GM21717 (cell line): ENCODE measurements around the gene TRDN.
"Not testable (repeated sequence)": the region's sequence is repeated elsewhere in the genome, so short reads cannot be mapped to it uniquely, and the experiment has no call there.

ENCODE experiments used
- ATAC-seq: cut with Tn5 transposase; IDR thresholded peaks from one replicate; pipeline ENCODE4 v1.9.1; 2021; ENCODE audit warnings: mild to moderate bottlenecking, moderate library complexity; ENCODE audit not compliant: unreplicated experiment

The TRDN gene

DNA sequence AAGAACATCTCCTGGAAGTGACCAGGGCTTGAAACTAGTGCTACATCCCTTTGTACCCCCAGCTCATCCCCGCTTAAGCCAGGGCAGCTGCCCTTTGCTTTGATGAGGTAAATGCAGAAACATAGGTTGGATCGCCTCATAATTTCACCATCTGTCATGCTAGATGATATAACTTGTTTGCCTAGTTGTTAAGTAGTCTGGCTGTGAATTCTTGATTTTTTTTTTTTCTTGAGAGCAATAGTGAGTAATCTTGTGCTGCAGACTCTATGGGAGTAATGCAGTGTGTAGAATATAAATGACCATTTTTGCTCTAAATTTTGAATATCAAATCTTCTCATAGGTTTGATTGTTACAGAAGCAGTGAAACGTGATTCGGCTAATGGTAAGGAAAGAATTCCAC is 4.1 kb downstream of the TRDN start:
- no peak for ATAC-seq

DNA sequence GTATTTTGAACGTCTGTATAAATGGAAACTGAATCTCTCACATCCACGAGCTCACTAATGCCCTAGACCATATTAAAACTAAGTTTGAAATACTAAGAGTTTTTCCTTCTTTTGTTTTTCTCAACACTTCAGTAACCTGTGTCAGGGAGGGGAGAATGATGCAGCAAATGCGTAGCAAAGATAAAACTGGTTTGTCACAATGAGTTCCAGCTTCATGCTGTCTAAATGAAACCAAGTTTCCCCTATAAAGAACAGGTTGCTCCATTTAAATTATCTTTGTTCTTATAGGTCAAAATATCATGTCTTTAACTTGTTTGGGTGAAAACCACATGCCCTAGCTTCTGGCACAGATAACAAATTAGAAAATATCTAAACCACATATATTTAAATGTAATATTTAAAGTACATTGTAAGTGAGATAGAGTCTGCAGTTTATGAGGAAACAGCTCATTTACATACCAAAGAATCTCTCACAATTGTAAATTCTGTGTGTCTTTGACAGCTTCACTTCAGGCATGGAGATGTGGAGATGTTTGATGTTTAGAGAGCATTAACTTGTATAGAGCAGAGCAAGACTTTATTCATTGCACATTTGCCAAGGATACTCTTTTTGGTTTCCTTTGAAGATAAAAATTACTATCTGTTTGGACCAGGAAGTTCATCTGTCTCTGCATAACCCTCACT is 7.3 kb downstream of the TRDN start:
- no peak for ATAC-seq

DNA sequence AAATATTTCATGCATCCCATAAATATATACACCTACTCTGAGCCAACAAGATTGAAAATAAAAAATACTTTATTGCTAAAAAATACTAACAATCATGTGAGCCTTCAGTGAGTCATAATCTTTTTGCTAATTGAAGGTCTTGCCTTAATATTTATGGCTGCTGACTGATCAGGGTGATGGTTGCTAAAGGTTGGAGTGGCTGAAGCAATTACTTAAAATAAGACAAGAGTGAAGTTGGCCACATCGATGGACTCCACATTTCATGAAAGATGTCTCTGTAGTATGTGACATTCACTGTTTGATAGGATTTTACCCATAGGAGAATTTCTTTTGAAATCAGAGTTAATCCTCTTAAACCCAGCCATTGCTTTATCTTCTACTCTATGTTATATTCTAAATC is 11.1 kb downstream of the TRDN start:
- ATAC-seq: no peak

DNA sequence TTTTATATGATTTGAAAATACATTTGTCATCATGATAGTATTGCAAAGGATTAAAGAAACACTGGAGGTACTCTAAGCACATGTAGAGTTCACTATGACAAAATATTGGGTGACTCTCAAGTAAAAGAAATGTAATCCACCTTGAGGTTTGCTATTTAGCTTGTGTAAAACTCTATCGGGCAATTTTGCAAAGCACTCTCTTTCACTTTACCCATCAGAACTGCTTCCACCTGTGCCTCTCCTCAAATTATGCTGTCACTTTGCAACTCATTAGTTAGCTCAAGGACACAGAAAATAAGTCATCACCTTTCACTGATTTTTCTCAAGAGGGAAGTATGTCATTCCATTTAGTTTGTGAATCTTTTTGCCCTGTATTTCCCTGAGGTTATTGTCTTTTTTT is 14.0 kb downstream of the TRDN start:
- no peak for ATAC-seq

DNA sequence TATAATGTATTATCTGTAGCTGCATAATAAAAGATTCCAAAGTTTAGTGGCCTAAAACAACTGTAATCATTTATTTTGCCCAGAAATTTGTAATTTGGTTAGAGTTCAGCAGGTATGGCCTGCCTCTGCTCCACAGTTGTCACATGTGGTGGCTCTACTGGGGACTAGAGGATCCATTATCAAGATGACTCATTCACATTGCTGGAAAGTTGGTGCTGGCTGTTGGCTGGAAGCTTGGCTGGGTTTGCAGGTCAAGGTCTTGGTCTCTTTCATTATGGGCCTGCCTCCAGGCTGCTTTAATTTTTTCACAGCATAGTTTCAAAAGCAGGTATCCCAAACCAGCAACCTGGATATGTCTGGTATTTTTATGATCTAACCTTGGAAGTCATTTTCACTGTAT is 17.6 kb downstream of the TRDN start:
- ATAC-seq: no peak

DNA sequence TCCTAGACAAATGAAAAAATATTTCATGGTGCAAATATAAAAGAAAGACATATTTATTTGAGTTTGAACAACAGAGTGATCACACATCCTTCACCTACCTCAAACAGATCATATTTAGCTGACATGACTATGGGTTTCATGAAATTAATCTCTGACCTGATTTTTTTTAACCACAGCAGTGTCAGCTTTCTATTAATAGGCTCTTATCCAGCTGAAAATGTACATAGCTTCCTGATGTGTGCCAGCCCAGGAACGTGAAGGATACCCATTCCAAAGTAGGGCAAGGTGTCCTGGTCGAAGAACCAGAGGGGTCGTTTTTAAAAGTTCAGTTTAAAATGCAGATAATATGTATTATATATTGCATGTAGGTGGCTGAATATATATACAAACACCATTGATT is 19.8 kb downstream of the TRDN start:
- ATAC-seq: no peak

DNA sequence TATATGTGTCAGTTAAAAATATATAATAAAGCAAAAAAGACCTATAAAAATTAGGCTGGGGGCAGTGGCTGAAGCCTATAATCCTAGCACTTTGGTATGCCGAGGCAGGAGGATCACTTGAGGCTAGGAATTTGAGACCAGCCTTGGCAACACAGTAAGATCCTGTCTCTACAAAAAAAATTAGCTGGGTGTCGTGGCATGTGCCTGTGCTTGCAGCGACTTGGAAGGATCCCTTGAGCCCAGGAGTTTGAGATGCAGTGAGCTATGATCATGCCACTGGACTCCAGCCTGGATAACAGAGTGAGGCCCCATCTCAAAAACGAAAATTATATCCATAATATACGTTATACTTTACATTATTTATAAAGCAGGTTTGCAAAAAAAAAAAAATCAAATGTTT is 20.7 kb downstream of the TRDN start:
- ATAC-seq: no peak

DNA sequence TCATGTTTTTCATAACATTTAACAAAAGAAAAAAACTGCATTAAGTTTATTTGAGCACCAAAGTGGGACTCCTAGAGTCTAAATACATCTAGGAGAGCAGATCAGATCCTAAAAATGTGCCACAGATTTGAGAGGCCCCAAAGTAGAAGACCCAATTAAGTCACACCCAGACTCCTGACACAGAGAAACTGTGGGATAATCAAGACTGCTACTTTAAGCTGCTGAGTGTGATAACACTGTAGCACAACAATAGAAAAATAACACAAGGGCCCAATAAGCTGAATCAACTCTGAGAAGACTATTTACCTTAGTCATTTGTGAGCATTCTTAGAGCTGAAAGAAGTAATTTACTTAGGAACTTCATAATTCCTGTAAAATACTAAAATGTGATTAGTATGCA is 26.0 kb downstream of the TRDN start:
- no peak for ATAC-seq

DNA sequence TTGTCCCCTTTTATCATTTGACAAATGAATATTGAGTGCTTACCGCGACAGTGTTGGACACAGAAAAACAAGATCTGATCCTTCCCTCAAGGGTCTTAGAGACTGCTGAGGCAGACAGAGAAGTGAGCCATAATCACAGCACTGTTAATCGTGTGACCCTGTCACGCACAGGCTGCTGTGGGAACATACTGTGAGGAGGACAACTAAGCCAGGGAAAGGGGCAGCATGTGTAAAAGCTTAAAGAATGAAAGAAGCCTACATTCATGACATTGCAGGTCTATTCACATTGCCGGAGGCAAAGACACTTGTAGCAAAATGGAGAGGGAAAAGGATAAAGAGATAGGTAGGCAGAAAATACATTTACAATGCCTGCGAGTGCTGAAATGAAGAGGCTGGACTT is 32.7 kb downstream of the TRDN start:
- no peak for ATAC-seq

DNA sequence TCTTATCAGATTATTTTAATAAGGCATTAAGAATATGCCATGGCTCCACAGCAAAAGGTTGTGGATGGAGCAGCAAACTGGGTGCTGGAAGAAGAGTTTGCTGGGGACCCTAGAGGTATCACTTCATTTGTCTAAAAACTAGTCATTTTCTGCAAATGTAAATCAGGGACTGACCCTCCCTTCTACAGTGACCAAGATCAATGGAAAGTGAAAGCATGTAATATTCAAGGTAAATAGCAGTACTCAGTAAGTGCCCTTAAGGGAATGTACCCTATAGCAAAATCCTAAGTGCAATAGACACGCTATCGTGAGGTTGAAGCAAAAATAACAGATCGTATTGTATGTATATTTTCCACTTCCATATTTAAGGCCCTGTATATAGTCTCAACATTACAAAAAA is 38.7 kb downstream of the TRDN start:
- ATAC-seq: peak; percentile 74

DNA sequence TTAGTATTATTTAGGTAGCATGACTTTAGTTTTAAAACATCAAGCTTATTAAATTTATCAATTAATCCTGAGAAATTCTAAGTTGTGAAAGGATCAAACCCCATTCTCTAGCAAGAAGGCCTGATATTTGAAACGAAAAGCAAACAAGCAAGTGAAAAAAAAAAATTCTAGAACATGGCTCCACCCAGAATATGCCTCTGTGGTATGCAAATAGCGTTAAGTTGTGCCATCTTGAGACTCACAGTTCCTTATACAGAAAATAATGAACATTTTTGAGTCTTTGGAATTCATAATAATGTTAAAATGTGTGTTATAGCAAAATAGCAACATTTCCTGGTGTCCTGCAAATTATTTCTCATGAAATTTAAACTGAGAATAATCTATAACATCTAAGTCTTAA is 42.0 kb downstream of the TRDN start:
- ATAC-seq: no peak

DNA sequence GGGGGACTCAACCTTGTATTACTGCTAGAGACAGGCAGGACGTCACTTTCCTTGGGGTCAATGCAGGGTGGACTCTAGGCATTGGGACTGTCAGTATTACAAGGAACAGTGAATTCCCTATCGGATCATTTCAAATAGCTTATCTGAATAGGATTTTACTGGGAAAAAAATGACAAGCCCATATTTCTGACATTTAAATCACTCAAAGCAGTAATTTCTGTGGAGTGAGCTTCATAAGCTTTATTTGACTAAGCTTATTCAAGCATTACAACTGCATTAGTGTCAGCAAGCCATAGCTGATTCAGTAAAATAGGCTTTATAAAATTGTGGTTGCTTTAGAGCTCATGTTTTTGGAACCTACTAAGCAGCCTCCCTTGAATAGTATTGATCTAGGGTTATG is 44.3 kb downstream of the TRDN start:
- no peak for ATAC-seq

DNA sequence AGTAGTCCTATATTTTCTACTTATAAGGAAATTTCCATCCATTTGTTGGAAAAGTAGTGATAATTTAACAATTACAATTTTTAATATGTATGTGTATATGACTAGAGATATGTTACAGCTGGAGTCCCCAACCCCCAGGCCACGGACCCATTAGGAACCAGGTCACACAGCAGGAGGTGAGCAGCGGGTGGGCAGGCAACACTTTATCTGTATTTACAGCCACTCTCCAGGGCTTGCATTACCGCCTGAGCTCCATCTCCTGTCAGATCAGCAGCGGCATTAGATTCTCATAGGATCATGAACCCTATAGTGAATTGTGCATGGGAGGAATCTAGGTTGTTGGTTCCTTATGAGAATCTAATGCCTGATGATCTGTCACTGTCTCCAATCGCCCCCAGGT is 46.8 kb downstream of the TRDN start:
- ATAC-seq: no peak

DNA sequence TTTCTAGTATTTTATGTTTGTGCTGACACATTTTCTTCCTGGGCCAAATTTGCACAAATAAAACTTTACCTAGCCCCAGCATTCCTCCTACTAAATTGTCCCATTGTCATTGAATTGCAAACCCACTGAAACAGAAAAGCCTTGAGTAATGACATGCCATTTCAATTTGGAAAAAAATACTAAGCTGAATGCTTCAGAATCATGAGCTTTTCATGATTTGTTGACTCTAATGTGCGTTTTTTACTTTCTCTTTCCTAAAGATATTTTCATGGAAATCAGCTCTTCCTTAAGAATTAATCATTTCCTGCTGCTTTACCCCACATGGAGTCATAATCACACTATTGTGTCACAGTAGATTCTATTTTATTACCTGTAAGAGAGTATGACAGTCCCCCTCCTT is 47.4 kb downstream of the TRDN start:
- no peak for ATAC-seq

DNA sequence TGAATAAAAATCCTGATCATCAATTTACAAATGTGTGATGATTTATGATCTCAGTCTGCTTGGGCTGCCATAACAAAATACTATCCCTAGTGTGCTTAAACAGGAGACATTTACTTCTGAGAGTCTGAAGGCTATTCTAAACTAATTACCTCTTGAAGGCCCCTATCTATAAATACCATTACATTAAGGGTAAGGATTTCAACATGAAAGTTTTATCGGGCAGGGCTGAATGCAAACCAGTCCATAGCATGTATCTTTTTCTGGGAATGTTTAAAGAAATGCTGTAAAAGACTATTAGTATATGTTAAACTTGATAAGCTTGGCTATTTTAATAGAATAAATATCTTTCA is 48.2 kb downstream of the TRDN start:
- no peak for ATAC-seq

DNA sequence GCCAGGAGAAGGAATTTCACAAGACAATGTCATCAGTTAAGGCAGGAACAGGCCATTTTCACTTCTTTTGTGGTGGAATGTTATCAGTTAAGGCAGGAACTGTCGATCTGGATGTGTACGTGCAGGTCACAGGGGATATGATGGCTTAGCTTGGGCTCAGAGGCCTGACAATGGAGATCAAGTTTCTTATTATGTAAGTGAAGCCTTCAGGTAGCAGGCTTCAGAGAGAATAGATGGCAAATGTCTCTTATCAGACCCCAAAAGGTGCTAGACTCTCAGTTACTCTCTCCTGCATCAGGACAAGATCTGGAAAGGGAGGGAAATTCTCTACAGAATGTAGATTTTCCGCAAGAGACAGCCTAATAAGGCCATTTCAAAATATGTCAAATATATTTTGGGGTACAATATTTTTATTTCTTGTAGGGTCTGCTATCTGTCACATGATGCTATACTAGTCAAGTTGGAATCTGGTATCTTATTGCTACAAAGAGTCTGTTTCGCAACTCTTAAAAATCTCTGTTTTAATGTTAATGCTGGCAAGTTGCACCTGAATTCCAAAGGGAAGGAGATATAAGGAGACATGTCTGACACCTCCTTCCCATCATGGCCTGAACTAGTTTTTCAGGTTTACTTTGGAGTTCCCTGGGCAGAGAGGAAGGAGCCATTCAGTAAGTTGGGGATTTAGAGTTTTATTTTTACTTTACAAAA is 48.8 kb downstream of the TRDN start:
- ATAC-seq: no peak

DNA sequence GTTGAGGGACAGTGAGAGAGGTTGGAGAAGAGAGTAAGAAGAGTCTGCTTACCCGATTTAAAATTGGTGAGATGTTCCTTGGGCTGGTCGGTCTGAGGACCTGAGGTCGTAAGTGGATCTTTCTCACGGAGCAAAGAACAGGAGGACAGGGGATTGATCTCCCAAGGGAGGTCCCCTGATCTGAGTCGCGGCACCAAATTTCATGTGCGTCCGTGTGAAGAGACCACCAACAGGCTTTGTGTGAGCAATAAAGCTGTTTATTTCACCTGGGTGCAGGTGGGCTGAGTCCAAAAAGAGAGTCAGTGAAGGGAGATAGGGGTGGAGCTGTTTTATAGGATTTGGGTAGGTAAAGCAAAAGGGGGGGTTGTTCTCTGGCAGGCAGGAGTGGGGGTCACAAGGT is 49.3 kb downstream of the TRDN start:
- not testable (repeated sequence) for ATAC-seq

DNA sequence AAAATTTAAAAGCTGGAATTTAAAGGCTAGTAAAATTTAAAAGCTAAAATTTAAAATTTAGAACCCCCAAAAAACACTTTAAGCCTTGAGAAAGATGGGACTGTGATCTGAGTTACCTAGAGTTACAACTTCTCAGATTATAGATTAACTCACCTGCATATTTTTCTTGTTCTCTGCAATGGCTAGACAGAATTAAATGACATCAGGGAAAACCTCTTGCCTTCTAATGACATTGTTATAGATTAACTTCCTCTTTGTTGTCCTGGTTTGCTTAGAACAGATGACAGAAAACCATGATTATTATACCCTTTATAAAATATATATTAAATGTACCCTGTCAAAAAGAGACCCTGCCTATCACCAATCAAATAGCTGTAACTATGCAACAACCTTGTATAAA is 56.4 kb downstream of the TRDN start:
- no peak for ATAC-seq

DNA sequence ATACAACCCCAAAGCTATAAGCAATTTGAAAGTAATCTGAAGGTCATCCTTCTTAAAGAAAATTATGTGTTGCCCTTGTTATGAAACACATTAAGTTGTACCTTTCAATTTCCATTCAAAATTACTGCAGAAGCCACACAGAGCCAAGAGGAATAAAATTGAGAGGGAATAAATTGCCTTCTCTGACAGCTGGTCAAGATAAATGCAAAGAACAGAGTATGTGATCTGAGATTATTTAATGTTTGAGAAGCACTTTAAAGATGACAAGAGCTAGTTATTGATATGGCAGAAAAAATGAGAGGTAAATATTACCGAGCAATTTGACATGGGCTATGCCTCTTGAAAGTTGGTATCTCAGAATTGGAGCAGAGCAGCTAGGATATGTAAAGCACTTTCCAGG is 61.6 kb downstream of the TRDN start:
- ATAC-seq: no peak

DNA sequence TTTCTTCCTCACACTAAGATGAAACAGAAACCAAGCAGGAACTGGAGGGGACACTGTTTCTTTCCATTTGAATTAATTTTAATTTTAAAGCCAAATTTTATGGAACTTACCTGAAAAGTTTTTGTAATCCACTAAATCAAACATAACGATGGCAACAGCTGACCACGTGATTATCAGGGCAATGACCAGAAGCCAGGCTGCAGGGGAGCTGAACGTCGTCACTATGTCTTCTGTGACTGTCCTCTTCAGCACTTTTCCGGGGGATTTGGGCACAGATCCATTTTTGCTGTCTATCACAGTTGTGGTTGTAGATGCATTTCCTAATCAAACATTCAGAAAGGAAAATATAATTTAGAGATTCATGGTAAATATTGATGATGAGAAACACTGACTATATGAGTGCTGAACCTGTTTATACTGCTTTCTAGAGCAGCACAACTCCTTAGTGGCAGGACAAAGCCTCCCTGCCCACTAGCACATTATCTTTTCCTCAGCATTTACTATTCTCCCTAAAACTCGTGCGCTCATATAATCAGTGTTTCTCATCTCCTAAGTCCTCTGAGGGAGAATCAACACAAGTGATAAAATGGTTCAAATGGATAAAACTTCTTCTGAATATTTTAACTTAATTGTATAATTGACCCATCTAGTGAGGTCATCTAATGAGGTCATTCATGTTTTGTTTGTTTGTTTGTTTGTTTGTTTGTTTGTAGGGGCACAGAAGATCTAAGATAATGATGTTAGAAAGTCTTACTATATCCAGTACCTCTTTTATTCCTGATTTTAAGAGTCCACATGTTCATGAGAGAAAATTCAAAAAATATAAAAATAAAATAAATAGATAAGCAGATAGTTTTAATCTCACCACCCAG is 65.7 kb downstream of the TRDN start:
- no peak for ATAC-seq

DNA sequence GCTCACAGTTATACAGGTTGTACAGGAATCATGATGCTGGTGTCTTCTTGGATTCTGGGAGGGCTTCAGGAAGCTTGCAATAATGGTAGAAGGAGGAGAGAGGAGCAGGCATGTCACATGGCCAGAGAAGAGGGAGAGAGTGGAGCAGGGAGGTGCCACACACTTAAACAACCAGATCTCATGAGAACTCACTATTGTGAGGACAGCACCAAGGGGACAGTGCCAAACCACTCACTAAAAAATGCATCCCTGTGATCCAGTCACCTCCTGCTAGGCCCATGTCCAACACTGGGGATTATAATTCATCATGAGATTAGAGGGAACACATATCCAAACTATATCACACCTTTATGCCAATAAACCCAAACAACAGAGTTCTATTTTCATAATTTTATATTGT is 67.2 kb downstream of the TRDN start:
- no peak for ATAC-seq

DNA sequence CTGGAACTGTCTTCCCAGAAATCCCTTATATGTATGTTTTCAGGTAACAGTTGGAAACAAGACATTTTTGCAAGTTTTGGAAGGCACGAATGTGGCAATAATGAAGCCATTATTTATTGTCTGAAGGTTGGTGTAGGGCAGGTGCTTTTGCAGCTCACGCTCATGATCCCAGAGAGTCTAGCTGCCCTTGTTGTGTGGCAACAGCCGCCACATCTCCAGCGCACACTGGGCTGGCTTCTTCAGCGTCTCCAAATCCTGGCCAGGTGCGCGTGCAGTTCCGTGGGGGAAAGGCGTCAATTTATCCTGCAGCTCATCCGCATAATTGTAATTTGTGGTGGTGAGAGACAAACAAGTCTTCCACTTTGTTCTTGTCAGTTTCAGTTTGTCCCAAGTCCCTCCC is 71.2 kb downstream of the TRDN start:
- no peak for ATAC-seq
